Nasal cavity respiratory epithelium epithelial cell of viscerocranial mucosa (primary cell): Measurements from ENCODE around the gene TMF1. TPM values are rescaled to one million over a fixed set of nuclear protein-coding genes. Genes with fewer than 3 reads are reported as not detected.

Experiments
- total RNA-seq: library from RNA; depleted of rRNA; stranded (reverse); fragments of >200 nt; gene quantifications from 2 replicates; pipeline ENCODE4 v1.2.3, GENCODE V29; 2014

Gene TMF1, protein sequence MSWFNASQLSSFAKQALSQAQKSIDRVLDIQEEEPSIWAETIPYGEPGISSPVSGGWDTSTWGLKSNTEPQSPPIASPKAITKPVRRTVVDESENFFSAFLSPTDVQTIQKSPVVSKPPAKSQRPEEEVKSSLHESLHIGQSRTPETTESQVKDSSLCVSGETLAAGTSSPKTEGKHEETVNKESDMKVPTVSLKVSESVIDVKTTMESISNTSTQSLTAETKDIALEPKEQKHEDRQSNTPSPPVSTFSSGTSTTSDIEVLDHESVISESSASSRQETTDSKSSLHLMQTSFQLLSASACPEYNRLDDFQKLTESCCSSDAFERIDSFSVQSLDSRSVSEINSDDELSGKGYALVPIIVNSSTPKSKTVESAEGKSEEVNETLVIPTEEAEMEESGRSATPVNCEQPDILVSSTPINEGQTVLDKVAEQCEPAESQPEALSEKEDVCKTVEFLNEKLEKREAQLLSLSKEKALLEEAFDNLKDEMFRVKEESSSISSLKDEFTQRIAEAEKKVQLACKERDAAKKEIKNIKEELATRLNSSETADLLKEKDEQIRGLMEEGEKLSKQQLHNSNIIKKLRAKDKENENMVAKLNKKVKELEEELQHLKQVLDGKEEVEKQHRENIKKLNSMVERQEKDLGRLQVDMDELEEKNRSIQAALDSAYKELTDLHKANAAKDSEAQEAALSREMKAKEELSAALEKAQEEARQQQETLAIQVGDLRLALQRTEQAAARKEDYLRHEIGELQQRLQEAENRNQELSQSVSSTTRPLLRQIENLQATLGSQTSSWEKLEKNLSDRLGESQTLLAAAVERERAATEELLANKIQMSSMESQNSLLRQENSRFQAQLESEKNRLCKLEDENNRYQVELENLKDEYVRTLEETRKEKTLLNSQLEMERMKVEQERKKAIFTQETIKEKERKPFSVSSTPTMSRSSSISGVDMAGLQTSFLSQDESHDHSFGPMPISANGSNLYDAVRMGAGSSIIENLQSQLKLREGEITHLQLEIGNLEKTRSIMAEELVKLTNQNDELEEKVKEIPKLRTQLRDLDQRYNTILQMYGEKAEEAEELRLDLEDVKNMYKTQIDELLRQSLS
- 40.0 and 49.7 TPM in 2 replicates for total RNA-seq

DNA sequence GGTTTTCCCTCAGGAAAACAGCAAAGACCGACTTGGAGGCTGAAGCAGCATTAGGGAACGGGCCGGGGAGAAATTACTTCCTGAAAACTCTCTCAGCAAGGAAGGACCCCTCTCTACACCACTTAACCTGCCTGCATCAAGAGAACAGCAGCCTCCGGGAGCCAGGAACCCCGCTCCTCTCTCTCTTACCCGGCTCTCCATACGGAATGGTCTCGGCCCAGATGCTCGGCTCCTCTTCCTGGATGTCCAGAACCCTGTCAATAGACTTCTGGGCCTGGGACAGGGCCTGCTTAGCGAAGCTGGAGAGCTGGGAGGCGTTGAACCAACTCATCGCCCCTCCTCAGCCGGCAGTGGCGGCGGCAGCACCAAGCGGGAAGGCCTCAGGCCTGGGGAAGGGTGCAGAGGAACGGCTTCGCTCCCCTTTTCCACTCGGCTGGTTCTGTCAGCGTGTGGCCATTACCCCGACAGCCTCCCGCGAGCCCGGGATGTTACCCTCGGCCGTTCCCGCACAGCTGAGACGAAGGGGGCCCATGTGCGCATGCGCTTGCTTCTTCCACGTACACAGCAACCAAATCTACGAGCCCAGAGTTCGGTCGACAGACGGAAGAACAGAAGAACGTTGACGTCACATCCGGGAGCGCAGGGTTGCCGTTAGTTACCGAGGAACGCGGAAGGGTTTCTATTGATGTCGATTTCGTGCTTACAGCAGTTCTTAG is at the start of gene TMF1:
Gene TMF1 (minus strand): TSS at position 578 of the 716 bp plus-strand sequence. CDS start 247 bp downstream, at position 331.

GRCh38 chr3:69084326-69085167 is 32.4 kb upstream of the TMF1 start, which contains the start of gene ARL6IP5:
Gene ARL6IP5 (plus strand): TSS chr3:69084937. CDS start chr3:69085048, 111 bp downstream.

DNA sequence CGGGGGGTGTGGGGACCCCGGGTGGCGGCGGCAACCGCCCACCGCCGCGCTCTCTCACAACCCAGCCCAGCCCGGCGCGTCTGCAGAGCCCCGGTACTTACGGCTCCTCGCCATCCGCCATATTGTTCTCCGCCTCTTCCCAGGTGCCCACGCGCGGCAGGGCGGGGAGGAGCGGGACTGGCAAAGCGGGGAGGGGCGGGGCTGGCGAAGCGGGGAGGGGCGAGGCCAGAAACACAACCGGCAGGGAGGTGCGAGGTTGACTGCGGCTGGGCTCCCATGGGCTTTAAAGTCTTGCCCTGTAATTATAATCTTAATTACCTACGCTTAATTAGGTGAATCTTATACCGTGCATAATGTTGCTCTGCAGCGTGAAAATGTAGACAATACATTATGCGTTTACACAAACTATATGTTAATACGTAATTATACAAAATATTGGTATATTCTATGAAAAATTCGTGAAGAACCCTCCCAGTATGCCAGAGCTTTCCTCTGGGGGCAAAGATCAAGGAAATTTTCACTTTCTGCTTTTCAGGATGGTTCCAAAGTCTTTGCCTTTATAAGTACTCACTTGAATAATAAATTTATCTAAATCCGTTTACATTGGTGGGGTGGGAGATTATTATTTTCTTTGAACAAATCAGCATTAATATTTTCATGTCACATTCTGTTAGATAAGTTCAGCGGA is 28.2 kb upstream of the TMF1 start, which contains the start of gene UBA3:
Gene UBA3 (minus strand): TSS at position 133 of the 688 bp plus-strand sequence. CDS start 12 bp downstream, at position 121.

GRCh38 chr3:69013253-69014021 is 38.7 kb downstream of the TMF1 start, which contains the start of gene EOGT:
Gene EOGT (minus strand): TSS chr3:69013684. CDS start chr3:69009846, 3,838 bp downstream.

Other genes with a start within 250 kb of the TMF1 start
- gene TAFA4, start 119.8 kb downstream of the TMF1 start, total RNA-seq = not detected in 2 replicates
- gene EOGT, start 38.6 kb downstream of the TMF1 start, total RNA-seq = 33.5 and 49.3 TPM in 2 replicates
- gene UBA3, start 28.0 kb upstream of the TMF1 start, total RNA-seq = 54.3 and 63.6 TPM in 2 replicates
- 41.0 and 97.0 TPM in 2 replicates for gene ARL6IP5, start 32.6 kb upstream of the TMF1 start, total RNA-seq
- not detected in 2 replicates for gene LMOD3, start 70.3 kb upstream of the TMF1 start, total RNA-seq